Measurements from ENCODE around the gene DPP10.

The DPP10 gene

GRCh38 chr2:115796078-115796477 is 1353.6 kb downstream of the DPP10 start:
- no peak overlapping the region for H4K12ac ChIP-seq (ENCODE audit: low read depth, low read length)
- no peak overlapping the region for H2BK12ac ChIP-seq (ENCODE audit: low read length)
- WGBS (ENCODE audit: extremely low coverage, insufficient coverage, insufficient read length) = 100% methylated on average over 1 of the region's 3 CpGs
- H3K4me3 ChIP-seq (ENCODE audit: low read depth, low read length) = no peak overlapping the region
- H2AFZ ChIP-seq (ENCODE audit: insufficient read depth, low read length, poor library complexity) = no peak overlapping the region
- H4K8ac ChIP-seq (ENCODE audit: low read depth, low read length) = no peak overlapping the region
- H3K23ac ChIP-seq (ENCODE audit: low read length) = no peak overlapping the region
- H3K14ac ChIP-seq (ENCODE audit: low read length) = no peak overlapping the region
- H3K4me2 ChIP-seq (ENCODE audit: low read length) = no peak overlapping the region
- no peak overlapping the region for H3K18ac ChIP-seq (ENCODE audit: low read length)
- H3K79me1 ChIP-seq (ENCODE audit: low read length) = no peaks in the 10 kb centered on the region
- no peaks in the 10 kb centered on the region for H3K36me3 ChIP-seq (ENCODE audit: control insufficient read depth in 1 of 2, insufficient read depth in 2 of 2, low read length in 2 of 2)
- no peak overlapping the region for H2BK120ac ChIP-seq (ENCODE audit: insufficient read depth, low read length, poor library complexity)
- no peaks in the 10 kb centered on the region for H3K4me1 ChIP-seq (ENCODE audit: control insufficient read depth in 1 of 2, insufficient read depth in 2 of 2, low read length in 2 of 2)
- no peak overlapping the region for H2AK5ac ChIP-seq (ENCODE audit: low read length)
- H3K9ac ChIP-seq (ENCODE audit: low read length) = no peak overlapping the region
- no peak for DNase-seq
- no peaks in the 10 kb centered on the region for H3K79me2 ChIP-seq (ENCODE audit: control insufficient read depth, insufficient read depth, low read length, poor library complexity)
- no peak overlapping the region for H3K27ac ChIP-seq (ENCODE audit: low read depth, low read length)
- H3K27me3 ChIP-seq (ENCODE audit: insufficient read depth, low read length) = no peaks in the 10 kb centered on the region
- H4K91ac ChIP-seq (ENCODE audit: low read depth, low read length) = no peak overlapping the region
- H3K4ac ChIP-seq (ENCODE audit: low read depth, low read length) = no peak overlapping the region
- H3K9me3 ChIP-seq (ENCODE audit: insufficient read depth, low read depth, low read length) = no peaks in the 10 kb centered on the region
- H2BK5ac ChIP-seq (ENCODE audit: low read depth, low read length, poor library complexity) = no peak overlapping the region

- Histone ChIP-seq H4K8ac (ENCODE audit: low read depth, low read length) (no peak overlapping the region), H3K79me2 (ENCODE audit: control insufficient read depth, insufficient read depth, low read length, poor library complexity) (no peaks in the 10 kb centered on the region), H3K23ac (ENCODE audit: low read length) (no peak overlapping the region), H2BK5ac (ENCODE audit: low read depth, low read length, poor library complexity) (no peak overlapping the region), H3K27me3 (ENCODE audit: insufficient read depth, low read length) (no peaks in the 10 kb centered on the region), H3K36me3 (ENCODE audit: control insufficient read depth in 1 of 2, insufficient read depth in 2 of 2, low read length in 2 of 2) (no peaks in the 10 kb centered on the region), H3K4me1 (ENCODE audit: control insufficient read depth in 1 of 2, insufficient read depth in 2 of 2, low read length in 2 of 2) (no peaks in the 10 kb centered on the region), H4K91ac (ENCODE audit: low read depth, low read length) (no peak overlapping the region), H3K18ac (ENCODE audit: low read length) (no peak overlapping the region), H3K9ac (ENCODE audit: low read length) (no peak overlapping the region), H3K27ac (ENCODE audit: low read depth, low read length) (no peak overlapping the region), H3K79me1 (ENCODE audit: low read length) (no peaks in the 10 kb centered on the region), H2AK5ac (ENCODE audit: low read length) (no peak overlapping the region), H4K12ac (ENCODE audit: low read depth, low read length) (no peak overlapping the region), H2BK120ac (ENCODE audit: insufficient read depth, low read length, poor library complexity) (no peak overlapping the region), H3K14ac (ENCODE audit: low read length) (no peak overlapping the region), H3K4ac (ENCODE audit: low read depth, low read length) (no peak overlapping the region), H2AFZ (ENCODE audit: insufficient read depth, low read length, poor library complexity) (no peak overlapping the region), H3K9me3 (ENCODE audit: insufficient read depth, low read depth, low read length) (no peaks in the 10 kb centered on the region), H3K4me3 (ENCODE audit: low read depth, low read length) (no peak overlapping the region), H2BK12ac (ENCODE audit: low read length) (no peak overlapping the region), H3K4me2 (ENCODE audit: low read length) (no peak overlapping the region)
- no peak for DNase-seq
- WGBS (ENCODE audit: extremely low coverage, insufficient coverage, insufficient read length) = no CpG with 5 or more reads among the region's 3 CpGs
Measured at GRCh38 chr2:115807276-115807675, 1364.8 kb downstream of the DPP10 start.

- H2AK5ac ChIP-seq (ENCODE audit: low read length) = no peak overlapping the region
- H3K23ac ChIP-seq (ENCODE audit: low read length) = no peak overlapping the region
- no peaks in the 10 kb centered on the region for H3K27me3 ChIP-seq (ENCODE audit: insufficient read depth, low read length)
- no peak overlapping the region for H3K4me2 ChIP-seq (ENCODE audit: low read length)
- H2BK5ac ChIP-seq (ENCODE audit: low read depth, low read length, poor library complexity) = no peak overlapping the region
- H3K36me3 ChIP-seq (ENCODE audit: control insufficient read depth in 1 of 2, insufficient read depth in 2 of 2, low read length in 2 of 2) = no peaks in the 10 kb centered on the region
- H4K12ac ChIP-seq (ENCODE audit: low read depth, low read length) = no peak overlapping the region
- no peak overlapping the region for H4K8ac ChIP-seq (ENCODE audit: low read depth, low read length)
- DNase-seq = no peak
- WGBS (ENCODE audit: extremely low coverage, insufficient coverage, insufficient read length) = no CpG with 5 or more reads among the region's 1 CpG
- no peak overlapping the region for H3K27ac ChIP-seq (ENCODE audit: low read depth, low read length)
- no peak overlapping the region for H3K4ac ChIP-seq (ENCODE audit: low read depth, low read length)
- no peaks in the 10 kb centered on the region for H3K79me1 ChIP-seq (ENCODE audit: low read length)
- no peaks in the 10 kb centered on the region for H3K79me2 ChIP-seq (ENCODE audit: control insufficient read depth, insufficient read depth, low read length, poor library complexity)
- no peak overlapping the region for H2BK120ac ChIP-seq (ENCODE audit: insufficient read depth, low read length, poor library complexity)
- no peak overlapping the region for H3K14ac ChIP-seq (ENCODE audit: low read length)
- H3K4me3 ChIP-seq (ENCODE audit: low read depth, low read length) = no peak overlapping the region
- H3K9ac ChIP-seq (ENCODE audit: low read length) = no peak overlapping the region
- H4K91ac ChIP-seq (ENCODE audit: low read depth, low read length) = no peak overlapping the region
- no peaks in the 10 kb centered on the region for H3K4me1 ChIP-seq (ENCODE audit: control insufficient read depth in 1 of 2, insufficient read depth in 2 of 2, low read length in 2 of 2)
- H3K9me3 ChIP-seq (ENCODE audit: insufficient read depth, low read depth, low read length) = no peaks in the 10 kb centered on the region
- no peak overlapping the region for H2AFZ ChIP-seq (ENCODE audit: insufficient read depth, low read length, poor library complexity)
- H2BK12ac ChIP-seq (ENCODE audit: low read length) = no peak overlapping the region
- no peak overlapping the region for H3K18ac ChIP-seq (ENCODE audit: low read length)
Measured at GRCh38 chr2:115825912-115826311, 1383.5 kb downstream of the DPP10 start.

GRCh38 chr2:115833196-115833595 is 1390.8 kb downstream of the DPP10 start:
- no peak overlapping the region for H4K91ac ChIP-seq (ENCODE audit: low read depth, low read length)

More at GRCh38 chr2:115833196-115833595, 1390.8 kb downstream of the DPP10 start:
- Histone ChIP-seq H3K18ac (ENCODE audit: low read length) (no peak overlapping the region), H2AK5ac (ENCODE audit: low read length) (no peak overlapping the region), H3K9ac (ENCODE audit: low read length) (no peak overlapping the region), H3K14ac (ENCODE audit: low read length) (no peak overlapping the region), H3K79me2 (ENCODE audit: control insufficient read depth, insufficient read depth, low read length, poor library complexity) (no peaks in the 10 kb centered on the region), H2BK120ac (ENCODE audit: insufficient read depth, low read length, poor library complexity) (no peak overlapping the region), H2AFZ (ENCODE audit: insufficient read depth, low read length, poor library complexity) (no peak overlapping the region), H3K23ac (ENCODE audit: low read length) (no peak overlapping the region), H3K9me3 (ENCODE audit: insufficient read depth, low read depth, low read length) (no peaks in the 10 kb centered on the region), H3K36me3 (ENCODE audit: control insufficient read depth in 1 of 2, insufficient read depth in 2 of 2, low read length in 2 of 2) (no peaks in the 10 kb centered on the region), H2BK5ac (ENCODE audit: low read depth, low read length, poor library complexity) (no peak overlapping the region), H3K4me3 (ENCODE audit: low read depth, low read length) (no peak overlapping the region), H4K8ac (ENCODE audit: low read depth, low read length) (no peak overlapping the region), H3K4me2 (ENCODE audit: low read length) (no peak overlapping the region), H3K4ac (ENCODE audit: low read depth, low read length) (no peak overlapping the region), H3K27ac (ENCODE audit: low read depth, low read length) (no peak overlapping the region), H3K27me3 (ENCODE audit: insufficient read depth, low read length) (no peaks in the 10 kb centered on the region), H3K4me1 (ENCODE audit: control insufficient read depth in 1 of 2, insufficient read depth in 2 of 2, low read length in 2 of 2) (no peaks in the 10 kb centered on the region), H3K79me1 (ENCODE audit: low read length) (no peaks in the 10 kb centered on the region), H4K12ac (ENCODE audit: low read depth, low read length) (no peak overlapping the region), H2BK12ac (ENCODE audit: low read length) (no peak overlapping the region)
- no CpG with 5 or more reads among the region's 5 CpGs for WGBS (ENCODE audit: extremely low coverage, insufficient coverage, insufficient read length)
- peak; percentile 59 to 71 for DNase-seq
